ENCODE data around the gene FAM9A. TPM values are rescaled to one million over a fixed set of nuclear protein-coding genes. Genes with fewer than 3 reads are reported as not detected.

Gene FAM9A
- total and polyA plus RNA-seq, 2 of the 8 experiments (the other 6 are each of a cell fraction or from before 2014, with no cell fraction given), result not detected

- no peak overlapping the region for H4K91ac ChIP-seq (replicated peaks; ENCODE audit: insufficient read length, low read length)
- H3K9ac ChIP-seq (replicated peaks in 1 of 4; ENCODE audit: extremely low read depth in 1 of 4, low read depth in 3 of 4, low read length in 3 of 4), result no peak overlapping the region
- H4K5ac ChIP-seq (ENCODE audit: insufficient read length, low read depth, low read length), result no peak overlapping the region
- no peak overlapping the region for H3K18ac ChIP-seq (ENCODE audit: extremely low read depth, low read length)
- H3K4ac ChIP-seq (replicated peaks; ENCODE audit: insufficient read length, low read depth, low read length), result no peak overlapping the region
- DNase-seq (ENCODE audit: low read depth in 1 of 2, low spot score in 2 of 2), result no peak
- CTCF ChIA-PET (ENCODE audit: partially characterized antibody), result no interaction called here
- no peak overlapping the region for H3K23ac ChIP-seq (ENCODE audit: insufficient read length)
- H3K9me3 ChIP-seq (ENCODE audit: insufficient read depth in 2 of 2, low read depth in 1 of 2, low read length in 1 of 2), result no peaks in the 10 kb centered on the region
- H3K4me1 ChIP-seq (replicated peaks in 1 of 4; ENCODE audit: control insufficient read depth in 3 of 4, insufficient read depth in 4 of 4, low read length in 3 of 4), result no peaks in the 10 kb centered on the region
- POLR2A ChIA-PET (ENCODE audit: partially characterized antibody), result no interaction called here
- no peak overlapping the region for H2BK15ac ChIP-seq (ENCODE audit: low read length)
- no peak overlapping the region for H3K14ac ChIP-seq (ENCODE audit: insufficient read length)
- WGBS, 2 experiments (ENCODE audit: extremely low coverage in 1 of 2, insufficient coverage in 1 of 2, insufficient read length in 1 of 2, insufficient replicate concordance in 2 of 2, low coverage in 1 of 2, low lambda C conversion rate in 2 of 2, missing lambda C conversion rate in 1 of 2), result 89% methylated on average over 4 of the region's 4 CpGs; no CpG with 5 or more reads in 1 of the 2 experiments
- no peak for TF ChIP-seq SRF (IDR thresholded peaks at IDR 0.05; ENCODE audit: low read depth, low read length)
- no peak for TF ChIP-seq TCF12 (IDR thresholded peaks at IDR 0.05; ENCODE audit: low read depth, low read length)
- TF ChIP-seq RXRA (IDR thresholded peaks at IDR 0.05; ENCODE audit: insufficient read depth, low read depth, low read length), result no peak
- no peak for TF ChIP-seq BACH1 (IDR thresholded peaks at IDR 0.05; ENCODE audit: low read length)
- no peak for TF ChIP-seq HDAC2 (IDR thresholded peaks at IDR 0.05; ENCODE audit: borderline replicate concordance in 1 of 2, low read depth in 2 of 2, low read length in 2 of 2)
- no peak overlapping the region for H3K27ac ChIP-seq (ENCODE audit: low read depth, low read length)
- no peak overlapping the region for H3K4me2 ChIP-seq (ENCODE audit: insufficient read depth in 1 of 2, low read depth in 2 of 2, low read length in 2 of 2)
- H2BK12ac ChIP-seq (ENCODE audit: low read depth, low read length), result no peak overlapping the region
- H3K27me3 ChIP-seq (replicated peaks in 1 of 4; ENCODE audit: control insufficient read depth in 3 of 4, extremely low read depth in 1 of 4, insufficient read depth in 3 of 4, low read length in 3 of 4), result no peaks in the 10 kb centered on the region
- no peaks in the 10 kb centered on the region for H3K79me2 ChIP-seq (ENCODE audit: control insufficient read depth in 1 of 2, insufficient read depth in 2 of 2, low read length in 2 of 2)
- H3K4me3 ChIP-seq (ENCODE audit: extremely low read depth in 1 of 4, insufficient read depth in 2 of 4, low read depth in 3 of 4, low read length in 4 of 4), result no peak overlapping the region
- FAIRE-seq, result no peak
- H2BK5ac ChIP-seq (ENCODE audit: low read depth, low read length), result no peak overlapping the region
- no peak overlapping the region for H2BK20ac ChIP-seq (ENCODE audit: low read length)
- H3K56ac ChIP-seq (replicated peaks; ENCODE audit: insufficient read length, low read depth, low read length), result no peak overlapping the region
- no peaks in the 10 kb centered on the region for H4K20me1 ChIP-seq (replicated peaks in 1 of 2; ENCODE audit: control insufficient read depth in 1 of 2, insufficient read depth in 2 of 2, low read length in 2 of 2)
- H2AFZ ChIP-seq (ENCODE audit: low read length), result no peak overlapping the region
- H2AK5ac ChIP-seq (ENCODE audit: low read depth, low read length), result no peak overlapping the region
- no peaks in the 10 kb centered on the region for H3K23me2 ChIP-seq (ENCODE audit: low read depth, low read length)
- H3K36me3 ChIP-seq (ENCODE audit: control insufficient read depth in 2 of 4, insufficient read depth in 4 of 4, low read length in 3 of 4), result no peaks in the 10 kb centered on the region
- no peak overlapping the region for H4K8ac ChIP-seq (ENCODE audit: extremely low read depth, insufficient read depth, low read length)
- H2BK120ac ChIP-seq (replicated peaks; ENCODE audit: low read depth, low read length), result no peak overlapping the region
- H3K79me1 ChIP-seq (ENCODE audit: low read depth, low read length), result no peaks in the 10 kb centered on the region
Measured at GRCh38 chrX:8805974-8806373, 4.8 kb upstream of the FAM9A start.

Data from H1 (cell line).